Coronary artery (tissue), 2 donors: Measurements from ENCODE around the gene PLPPR2.
"Not testable (repeated sequence)": the region's sequence is repeated elsewhere in the genome, so short reads cannot be mapped to it uniquely, and the experiment has no call there.

ENCODE experiments used
- DNase-seq: peaks from one replicate; pipeline ENCODE4 v3.0.0-alpha.2; 2017; ENCODE audit warnings: low spot score
- H3K27ac ChIP-seq, 2 donors: fragments of 200-600 bp; sonication (generic); one replicate each; pipeline ENCODE4 v1.5.1; 2016 to 2019
- H3K4me3 ChIP-seq: fragments of 200-600 bp; sonication (generic); 2 replicates; pipeline ENCODE4 v1.5.1; 2016; ENCODE audit warnings: mild to moderate bottlenecking, moderate library complexity
- TF ChIP-seq, protein P1 (sequence below): fragments of 200-600 bp; sonication (generic); IDR thresholded peaks from one replicate; pipeline ENCODE4 v1.5.1; 2019; ENCODE audit warnings: antibody characterized with exemption

Gene PLPPR2, protein sequence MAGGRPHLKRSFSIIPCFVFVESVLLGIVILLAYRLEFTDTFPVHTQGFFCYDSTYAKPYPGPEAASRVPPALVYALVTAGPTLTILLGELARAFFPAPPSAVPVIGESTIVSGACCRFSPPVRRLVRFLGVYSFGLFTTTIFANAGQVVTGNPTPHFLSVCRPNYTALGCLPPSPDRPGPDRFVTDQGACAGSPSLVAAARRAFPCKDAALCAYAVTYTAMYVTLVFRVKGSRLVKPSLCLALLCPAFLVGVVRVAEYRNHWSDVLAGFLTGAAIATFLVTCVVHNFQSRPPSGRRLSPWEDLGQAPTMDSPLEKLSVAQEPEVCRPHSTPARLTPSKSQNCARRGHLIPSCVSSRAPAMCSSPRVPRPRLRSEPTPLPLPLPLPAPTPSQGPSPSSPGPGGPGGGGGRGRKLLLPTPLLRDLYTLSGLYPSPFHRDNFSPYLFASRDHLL

DNA sequence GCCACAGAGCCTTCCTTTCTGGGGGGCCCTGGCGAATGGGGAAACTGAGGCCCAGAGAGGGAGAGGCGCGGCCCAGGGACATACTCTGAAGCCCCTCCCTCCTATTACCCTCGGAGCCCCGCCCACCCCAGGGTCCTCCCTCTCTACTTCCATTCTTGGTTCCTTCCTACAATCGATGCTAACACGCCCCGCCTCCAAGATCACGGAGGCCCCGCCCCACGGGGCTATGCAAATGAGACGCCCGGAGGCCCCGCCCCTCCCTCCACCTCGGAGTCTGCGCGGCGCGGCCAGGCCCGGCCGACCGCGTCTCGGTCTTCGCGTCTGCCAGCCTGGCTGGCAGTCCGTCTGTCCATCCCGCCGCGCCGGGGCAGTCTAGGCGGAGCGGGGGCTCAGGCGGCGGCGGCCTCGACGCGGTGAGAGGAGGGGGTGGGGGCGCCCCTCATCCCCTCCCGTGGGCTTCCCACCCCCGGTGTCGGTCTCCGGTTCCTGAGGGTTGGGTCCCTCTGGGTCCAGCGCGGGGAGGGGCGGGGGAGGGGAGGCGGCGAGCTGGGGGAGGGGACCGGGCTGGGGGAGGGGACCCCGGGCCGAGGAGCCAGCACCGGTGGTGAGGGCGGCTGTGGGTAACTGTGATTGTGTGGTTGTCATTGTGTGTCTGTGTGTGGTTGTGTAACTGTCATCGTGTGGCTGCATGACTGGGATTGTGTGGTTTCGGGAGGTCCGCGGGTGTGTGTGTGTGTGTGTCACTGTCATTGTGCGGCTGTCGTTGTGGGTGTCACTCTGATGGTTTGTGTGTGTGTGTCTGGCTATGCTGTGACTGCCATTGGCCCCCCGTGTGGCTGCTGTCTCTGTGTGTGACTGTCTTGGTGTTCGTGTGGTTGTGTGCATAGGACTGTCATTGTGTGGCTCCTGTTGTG lies at the start of gene PLPPR2:
Gene PLPPR2 (plus strand): TSS at position 273 of the 914 bp plus-strand sequence. CDS start 2,242 bp downstream, outside the sequence.
- H3K4me3 ChIP-seq: peak within 1 kb of the TSS; percentile 88
- TF ChIP-seq, protein P1, sequence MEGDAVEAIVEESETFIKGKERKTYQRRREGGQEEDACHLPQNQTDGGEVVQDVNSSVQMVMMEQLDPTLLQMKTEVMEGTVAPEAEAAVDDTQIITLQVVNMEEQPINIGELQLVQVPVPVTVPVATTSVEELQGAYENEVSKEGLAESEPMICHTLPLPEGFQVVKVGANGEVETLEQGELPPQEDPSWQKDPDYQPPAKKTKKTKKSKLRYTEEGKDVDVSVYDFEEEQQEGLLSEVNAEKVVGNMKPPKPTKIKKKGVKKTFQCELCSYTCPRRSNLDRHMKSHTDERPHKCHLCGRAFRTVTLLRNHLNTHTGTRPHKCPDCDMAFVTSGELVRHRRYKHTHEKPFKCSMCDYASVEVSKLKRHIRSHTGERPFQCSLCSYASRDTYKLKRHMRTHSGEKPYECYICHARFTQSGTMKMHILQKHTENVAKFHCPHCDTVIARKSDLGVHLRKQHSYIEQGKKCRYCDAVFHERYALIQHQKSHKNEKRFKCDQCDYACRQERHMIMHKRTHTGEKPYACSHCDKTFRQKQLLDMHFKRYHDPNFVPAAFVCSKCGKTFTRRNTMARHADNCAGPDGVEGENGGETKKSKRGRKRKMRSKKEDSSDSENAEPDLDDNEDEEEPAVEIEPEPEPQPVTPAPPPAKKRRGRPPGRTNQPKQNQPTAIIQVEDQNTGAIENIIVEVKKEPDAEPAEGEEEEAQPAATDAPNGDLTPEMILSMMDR: no peak
- H3K27ac ChIP-seq: peak within 1 kb of the TSS; percentile 76 to 86
- peak; percentile 94 for DNase-seq

DNA sequence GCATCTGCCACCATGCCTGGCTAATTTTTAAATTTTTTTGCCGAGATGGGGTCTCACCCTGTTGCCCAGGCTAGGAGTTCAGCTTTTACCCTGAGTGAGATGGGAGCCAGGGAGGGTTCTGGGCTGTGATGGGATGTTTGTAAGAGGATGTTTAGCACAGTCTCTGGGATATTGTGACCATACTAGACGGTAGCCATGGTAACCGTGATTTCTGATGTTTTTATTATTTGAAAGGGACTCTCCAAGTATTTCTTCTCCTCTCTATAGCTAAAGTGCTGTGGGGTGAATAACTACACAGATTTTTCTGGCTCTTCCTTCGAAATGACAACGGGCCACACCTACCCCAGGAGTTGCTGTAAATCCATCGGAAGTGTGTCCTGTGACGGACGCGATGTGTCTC lies 48.9 kb upstream of the PLPPR2 start:
- no peak for DNase-seq
- TF ChIP-seq, protein P1: no peak
- Histone ChIP-seq H3K27ac (no peak overlapping the region), H3K4me3 (no peak overlapping the region)

DNA sequence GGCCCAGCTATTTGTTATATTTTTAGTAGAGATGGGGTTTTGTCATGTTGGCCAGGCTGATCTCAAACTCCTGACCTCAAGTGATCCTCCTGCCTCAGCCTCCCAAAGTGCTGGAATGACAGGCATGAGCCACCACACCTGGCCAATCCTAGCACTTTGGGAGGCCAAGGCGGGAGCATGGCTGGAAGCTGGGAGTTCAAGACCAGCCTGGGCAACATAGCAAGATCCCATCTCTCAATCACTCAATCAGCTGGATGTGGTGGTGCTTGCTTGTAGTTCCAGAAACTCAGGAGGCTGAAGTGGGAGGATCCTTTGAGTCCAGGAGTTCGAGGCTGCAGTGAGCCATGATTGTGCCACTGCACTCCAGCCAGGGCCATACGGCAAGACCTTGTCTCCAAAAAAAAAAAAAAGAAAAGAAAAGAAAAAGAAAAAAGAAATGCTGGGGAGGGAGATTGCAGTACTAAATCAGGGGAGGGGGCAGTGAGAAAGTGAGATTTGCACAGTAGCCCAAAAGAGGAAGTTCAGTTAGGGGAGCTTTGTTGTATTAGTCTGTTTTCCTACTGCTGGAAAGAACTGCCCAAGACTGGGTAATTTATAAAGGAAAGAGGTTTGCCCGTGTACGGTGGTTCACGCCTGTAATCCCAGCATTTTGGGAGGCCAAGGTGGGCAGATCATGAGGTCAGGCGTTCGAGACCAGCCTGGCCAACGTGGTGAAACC lies 34.8 kb upstream of the PLPPR2 start:
- not testable (repeated sequence) for DNase-seq, H3K27ac ChIP-seq, H3K4me3 ChIP-seq

DNA sequence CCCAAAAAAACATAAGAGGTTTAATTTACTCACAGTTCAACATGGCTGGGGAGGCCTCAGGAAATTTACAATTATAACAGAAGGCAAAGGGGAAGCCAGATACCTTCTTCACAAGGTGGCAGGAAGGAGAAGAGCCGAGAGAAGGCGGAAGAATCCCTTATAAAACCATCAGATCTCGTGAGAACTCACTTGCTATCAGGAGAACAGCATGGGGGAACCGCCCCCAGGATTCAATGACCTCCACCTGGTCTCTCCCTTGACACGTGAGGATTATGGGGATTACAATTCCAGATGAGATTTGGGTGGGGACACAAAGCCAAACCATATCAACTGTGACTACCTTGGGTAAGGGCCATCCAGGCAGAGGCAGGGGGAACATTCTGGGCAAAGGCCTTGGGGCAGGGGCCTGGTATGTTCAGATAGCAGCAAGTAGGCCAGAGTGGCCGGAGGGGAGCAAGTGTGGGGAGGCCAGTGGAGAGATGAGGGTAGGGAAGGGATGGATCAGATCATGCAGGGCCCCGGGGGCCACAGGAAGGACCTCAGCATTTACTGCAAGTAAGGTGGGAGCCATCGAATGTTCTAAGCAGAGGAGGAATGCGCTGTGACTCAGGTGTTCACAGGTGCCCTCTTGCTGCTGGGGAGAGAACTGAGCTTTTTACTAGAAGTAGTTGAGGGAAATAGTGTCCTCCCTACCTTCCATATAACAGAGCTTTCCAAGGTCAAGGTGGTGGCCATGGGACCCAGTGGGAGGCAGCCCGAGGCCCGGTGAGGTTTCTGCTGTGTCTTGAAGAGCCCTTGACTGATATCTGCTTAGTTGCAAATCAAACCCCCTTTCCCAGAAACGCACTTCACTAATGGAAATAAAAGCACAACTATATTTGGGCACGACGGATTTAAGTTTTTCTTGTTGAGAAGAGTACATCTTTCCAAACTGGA lies 33.8 kb upstream of the PLPPR2 start:
- no peak for DNase-seq
- H3K4me3 ChIP-seq: no peak overlapping the region
- TF ChIP-seq, protein P1: no peak
- no peak overlapping the region for H3K27ac ChIP-seq

DNA sequence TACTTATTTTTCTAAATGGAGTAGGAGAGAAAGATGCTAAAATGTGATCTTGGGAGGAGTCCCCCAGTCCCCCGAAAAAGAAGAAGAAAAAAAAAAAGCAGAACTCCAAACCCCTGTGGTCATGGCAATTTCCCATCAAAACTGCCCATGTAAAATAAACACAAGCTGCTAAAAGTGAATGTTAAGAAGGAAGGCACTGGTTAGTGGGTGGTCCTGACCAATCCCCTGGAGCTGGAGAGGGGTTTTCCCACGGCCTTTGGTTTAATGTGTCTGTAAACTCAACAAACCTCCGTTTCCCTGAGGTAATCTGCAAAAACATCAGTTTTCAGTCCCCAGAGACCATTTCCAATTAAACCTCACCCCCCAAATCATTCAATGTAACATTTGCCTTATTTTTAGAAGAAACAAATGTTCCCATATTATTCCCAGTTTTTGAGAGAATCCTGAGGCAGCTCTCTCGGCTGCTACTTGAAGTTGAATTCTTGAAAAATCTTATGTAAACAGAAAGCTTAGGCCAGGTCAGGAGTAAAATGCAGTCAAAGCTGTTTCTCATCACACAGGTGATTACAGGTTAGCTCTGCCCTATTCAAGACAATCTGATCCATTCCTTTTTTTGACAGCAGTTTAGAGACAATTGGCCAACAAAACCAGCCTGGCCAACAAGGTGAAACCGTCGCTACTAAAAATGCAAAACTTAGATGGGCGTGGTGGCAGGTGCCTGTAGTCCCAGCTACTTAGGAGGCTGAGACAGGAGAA lies 32.8 kb upstream of the PLPPR2 start:
- DNase-seq: no peak
- Histone ChIP-seq H3K4me3 (no peak overlapping the region), H3K27ac (no peak overlapping the region)
- TF ChIP-seq, protein P1: no peak

DNA sequence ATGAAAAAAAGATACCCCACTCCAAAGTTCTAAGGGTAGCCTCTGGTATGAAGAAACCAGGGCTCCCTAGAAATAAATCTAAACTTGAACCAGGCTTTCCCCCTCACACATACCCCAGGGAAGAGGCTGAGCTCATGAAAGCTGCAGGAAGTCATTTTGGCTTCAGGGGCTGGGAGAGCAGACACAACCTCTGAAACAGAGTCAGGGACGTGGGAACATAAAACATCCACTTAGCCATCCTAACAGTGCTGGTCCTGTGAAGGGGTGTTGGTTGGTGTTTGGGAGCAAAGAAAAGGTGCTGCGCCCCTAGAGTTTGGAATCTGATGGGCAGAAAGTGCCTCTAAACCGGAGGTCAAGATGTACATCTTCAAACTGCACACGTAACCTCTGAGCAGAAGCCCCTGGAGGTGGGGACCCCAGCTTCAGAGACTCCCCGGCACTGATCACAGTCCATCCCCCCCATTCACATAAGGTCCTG lies 31.6 kb upstream of the PLPPR2 start:
- TF ChIP-seq, protein P1: no peak
- DNase-seq: no peak
- Histone ChIP-seq H3K4me3 (peak overlapping the region; percentile 21), H3K27ac (peak overlapping the region; percentile 63 to 76)
